ENCODE data around the gene TEAD3.

Gene TEAD3

DNA sequence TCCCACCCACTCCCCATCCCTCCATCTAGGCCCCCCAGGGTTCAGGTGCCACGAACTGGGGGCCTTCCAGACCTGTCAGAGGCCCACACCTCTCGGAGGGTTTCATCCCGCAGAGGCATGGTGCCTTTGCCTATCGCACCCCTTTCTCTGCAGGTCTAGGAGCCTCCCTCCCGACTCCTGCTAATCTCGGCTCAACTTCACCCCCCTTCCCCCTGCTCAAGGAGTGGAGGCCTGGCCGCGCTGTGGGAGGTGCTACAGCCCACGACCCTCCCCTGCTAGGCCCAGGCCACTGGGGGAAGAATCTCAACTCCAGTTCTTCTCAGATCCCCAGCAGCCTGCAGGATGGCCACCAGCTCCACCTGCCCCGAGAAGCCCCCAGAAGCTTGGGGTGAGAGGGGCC, 15.9 kb upstream of the TEAD3 start, which contains the start of gene TULP1:
TULP1 (minus strand) TSS at position 157 of the 400 bp plus-strand sequence; CDS start at position 119, 38 bp downstream.
- no peak for DNase-seq (ENCODE audit: low spot score)

DNA sequence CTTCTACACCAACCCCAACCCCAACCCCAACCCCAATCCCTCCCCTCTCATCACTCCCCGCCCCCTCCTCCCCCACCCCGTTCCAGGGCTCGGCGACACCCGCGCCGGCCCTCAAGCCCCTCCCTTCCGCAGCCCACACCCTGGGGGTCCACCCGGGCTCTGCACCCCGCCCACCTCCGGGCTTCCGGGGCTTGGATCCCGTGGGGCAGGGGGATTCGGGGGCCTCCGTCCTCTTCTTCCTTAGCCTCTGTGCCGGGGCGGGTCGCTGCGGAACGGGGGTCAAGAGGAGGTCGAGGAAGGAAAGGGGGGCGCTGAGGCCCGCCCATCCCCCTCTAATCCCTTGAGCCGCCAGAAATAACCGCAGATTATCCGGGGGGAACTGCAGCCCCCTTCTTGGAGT, 15.1 kb upstream of the TEAD3 start:
- no peak for DNase-seq (ENCODE audit: low spot score)

GRCh38 chr6:35511562-35511941, 14.7 kb upstream of the TEAD3 start:
- no peak for DNase-seq (ENCODE audit: low spot score)

DNA sequence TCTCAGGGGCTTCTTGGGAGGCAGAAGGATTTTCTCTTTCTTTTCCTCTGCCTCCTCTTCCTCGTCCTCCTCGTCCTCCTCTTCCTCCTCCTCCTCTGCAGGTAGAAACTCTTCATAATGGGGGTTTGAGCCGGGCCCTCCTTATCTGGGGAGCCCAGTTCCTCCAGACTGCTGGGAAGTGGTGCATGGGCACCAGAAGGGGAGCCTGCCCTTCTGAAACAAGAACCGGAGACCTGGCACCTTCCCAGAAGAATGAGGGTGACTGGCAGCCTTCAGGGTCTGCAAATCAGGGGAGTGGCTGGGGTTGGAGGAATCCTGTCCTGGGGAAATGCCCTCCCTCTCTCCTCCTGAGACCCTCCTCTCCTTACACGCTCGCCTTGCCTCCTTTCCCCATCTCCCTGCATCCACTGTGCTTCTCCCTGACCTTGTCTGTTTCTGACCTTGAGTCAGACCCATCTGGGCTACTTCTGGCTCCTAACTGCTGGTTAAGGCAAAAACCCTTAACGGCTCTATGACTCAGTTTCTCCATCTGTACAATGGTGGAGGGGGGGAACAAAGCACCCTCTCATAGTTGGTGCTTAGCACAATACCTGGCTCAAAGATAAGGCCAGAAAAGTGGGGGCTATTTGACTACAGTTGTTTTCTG, 14.2 kb upstream of the TEAD3 start:
- DNase-seq (ENCODE audit: low spot score), result no peak

DNA sequence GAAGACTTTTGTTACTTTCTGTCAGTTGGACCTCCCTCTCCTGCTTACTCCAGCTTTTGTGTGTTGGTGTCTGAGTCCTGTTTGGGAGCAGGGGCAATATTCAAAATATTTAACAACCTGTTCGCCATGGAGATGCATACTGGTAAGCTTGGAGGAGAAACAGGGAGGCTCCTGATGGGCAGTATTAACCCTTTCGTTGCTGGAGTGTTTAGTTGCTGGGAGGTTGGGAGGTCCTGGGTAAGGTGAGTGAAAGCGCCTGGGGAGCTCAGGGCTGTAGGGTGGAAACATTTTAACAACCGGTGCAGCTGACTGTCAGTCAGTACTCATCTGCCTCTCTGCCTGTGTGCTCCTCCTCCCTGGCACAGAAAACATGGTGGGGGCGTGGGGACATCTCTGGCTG, 11.7 kb upstream of the TEAD3 start:
- DNase-seq (ENCODE audit: low spot score), result no peak

- DNase-seq (ENCODE audit: low spot score), result no peak
Observed at GRCh38 chr6:35508027-35508426, 11.1 kb upstream of the TEAD3 start.

DNA sequence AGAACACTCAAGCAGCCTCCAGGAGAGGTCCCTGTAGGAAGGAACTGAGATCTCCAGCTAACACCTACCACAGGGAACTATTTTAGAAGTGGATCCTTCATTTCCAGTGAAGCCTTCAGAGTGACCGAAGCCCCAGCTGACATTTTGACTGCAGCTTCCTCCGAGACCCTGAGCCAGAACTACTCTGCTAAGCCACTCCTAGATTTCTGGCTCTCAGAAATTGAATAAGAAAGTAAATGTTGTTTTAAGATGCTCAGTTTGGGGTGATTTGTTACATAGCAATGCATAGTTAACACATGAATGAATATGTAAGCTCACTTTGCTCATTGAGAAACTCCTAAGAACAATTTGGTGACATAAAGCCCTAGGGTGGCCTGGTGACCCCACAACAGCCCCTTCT, 10.3 kb upstream of the TEAD3 start:
- no peak for DNase-seq (ENCODE audit: low spot score)

DNA sequence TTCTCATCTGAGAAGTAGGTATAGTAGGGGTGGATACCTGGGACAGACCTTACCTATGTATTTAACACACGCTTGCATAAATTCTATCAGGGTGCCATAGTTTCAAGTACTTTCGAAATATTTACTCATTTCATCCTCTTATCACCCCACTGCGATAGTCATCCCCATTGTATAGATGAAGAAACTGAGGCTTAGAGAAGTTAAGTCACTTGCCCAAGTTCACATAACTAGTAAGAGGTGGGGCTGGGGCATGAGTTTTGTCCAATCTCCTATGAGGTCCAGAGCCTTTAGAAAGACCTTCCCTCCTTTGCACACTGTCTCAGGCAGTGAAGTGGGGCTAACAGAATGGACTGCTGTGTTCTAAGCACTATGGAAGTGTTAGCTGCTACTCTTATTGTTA, 9.7 kb upstream of the TEAD3 start:
- no peak for DNase-seq (ENCODE audit: low spot score)

DNA sequence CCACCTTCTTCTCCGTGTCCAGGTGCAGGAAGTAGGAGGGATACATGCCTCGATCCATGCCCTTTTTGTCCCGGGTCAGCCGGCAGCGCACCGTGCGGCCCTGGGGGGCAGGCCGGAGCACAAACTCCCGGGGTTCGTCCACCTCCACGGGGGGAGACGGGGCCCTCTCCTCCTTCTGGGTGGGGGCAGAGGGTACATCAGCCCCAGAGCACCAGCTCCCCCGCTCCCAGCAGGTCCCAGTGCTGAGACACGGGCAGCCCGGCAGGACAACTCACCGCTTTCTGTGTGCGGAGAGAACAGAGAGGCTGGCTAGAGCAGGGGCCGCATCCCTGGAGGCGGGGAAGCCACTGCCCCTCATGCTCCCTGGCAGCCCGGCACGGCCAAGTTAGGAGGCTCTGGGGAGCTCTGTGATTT, 9.1 kb upstream of the TEAD3 start:
- no peak for DNase-seq (ENCODE audit: low spot score)

DNA sequence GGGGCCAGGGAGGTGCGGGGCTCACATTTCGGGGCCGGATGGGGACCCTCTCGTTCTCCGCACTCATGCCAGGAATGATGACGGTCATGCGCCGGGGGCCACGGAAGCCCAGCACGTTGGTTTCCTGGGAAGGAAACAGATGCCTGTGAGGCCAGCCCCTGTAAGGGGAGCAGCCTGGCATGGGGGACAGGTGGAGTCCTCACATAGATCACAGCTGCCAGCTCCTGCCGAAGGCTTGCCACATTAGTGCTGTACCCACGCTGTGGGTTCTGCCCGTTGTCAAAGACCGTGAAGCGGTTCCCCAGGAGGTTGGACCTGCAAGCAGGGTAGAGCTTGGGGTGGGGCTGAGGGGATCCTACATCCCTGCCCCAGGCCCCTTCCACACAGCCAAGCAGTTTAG, 6.7 kb upstream of the TEAD3 start:
- no peak for DNase-seq (ENCODE audit: low spot score)

DNA sequence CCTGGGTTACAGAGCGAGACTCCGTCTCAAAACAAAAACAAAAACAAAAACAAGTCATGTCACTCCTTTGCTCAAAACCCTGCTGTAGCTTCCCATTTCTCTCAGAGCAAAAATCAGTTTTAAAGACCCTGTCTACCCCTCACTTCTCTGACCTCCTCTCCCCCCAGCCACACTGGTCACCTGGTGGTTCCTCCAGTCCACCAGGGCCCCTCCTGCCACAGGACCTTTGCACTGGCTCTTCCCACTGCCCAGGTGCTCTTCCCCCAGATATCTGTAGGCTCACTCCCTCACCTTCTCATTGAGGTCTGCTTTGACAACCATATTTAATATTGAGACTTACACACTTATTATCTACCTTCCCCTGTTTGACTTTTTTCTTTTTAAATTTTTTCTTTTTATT, 4.9 kb upstream of the TEAD3 start:
- no peak for DNase-seq (ENCODE audit: low spot score)

DNA sequence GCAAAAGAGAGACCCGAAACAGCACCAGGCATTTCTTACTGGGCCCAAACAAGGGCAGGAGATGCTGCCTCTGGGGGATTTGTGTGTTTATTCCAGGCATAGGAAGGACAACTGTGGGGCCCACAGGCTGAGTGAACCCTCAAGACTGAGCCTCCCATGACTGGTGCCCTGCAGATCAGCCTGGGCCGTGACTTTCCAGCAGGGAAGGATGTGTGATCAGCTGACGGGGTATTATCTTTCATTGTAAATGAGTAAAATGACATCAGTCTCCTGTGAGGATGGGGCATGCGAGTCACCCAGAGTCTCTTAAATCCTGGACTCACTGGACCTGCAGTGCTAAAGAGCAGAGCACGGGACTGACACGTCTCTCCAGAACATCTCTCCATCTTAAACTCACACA, 3.9 kb upstream of the TEAD3 start:
- peak; percentile 52 for DNase-seq (ENCODE audit: low spot score)

GRCh38 chr6:35499372-35499771, 2.5 kb upstream of the TEAD3 start:
- DNase-seq (ENCODE audit: low spot score), result no peak

- DNase-seq (ENCODE audit: low spot score), result no peak
Observed at GRCh38 chr6:35498422-35499067, 1.7 kb upstream of the TEAD3 start.

DNA sequence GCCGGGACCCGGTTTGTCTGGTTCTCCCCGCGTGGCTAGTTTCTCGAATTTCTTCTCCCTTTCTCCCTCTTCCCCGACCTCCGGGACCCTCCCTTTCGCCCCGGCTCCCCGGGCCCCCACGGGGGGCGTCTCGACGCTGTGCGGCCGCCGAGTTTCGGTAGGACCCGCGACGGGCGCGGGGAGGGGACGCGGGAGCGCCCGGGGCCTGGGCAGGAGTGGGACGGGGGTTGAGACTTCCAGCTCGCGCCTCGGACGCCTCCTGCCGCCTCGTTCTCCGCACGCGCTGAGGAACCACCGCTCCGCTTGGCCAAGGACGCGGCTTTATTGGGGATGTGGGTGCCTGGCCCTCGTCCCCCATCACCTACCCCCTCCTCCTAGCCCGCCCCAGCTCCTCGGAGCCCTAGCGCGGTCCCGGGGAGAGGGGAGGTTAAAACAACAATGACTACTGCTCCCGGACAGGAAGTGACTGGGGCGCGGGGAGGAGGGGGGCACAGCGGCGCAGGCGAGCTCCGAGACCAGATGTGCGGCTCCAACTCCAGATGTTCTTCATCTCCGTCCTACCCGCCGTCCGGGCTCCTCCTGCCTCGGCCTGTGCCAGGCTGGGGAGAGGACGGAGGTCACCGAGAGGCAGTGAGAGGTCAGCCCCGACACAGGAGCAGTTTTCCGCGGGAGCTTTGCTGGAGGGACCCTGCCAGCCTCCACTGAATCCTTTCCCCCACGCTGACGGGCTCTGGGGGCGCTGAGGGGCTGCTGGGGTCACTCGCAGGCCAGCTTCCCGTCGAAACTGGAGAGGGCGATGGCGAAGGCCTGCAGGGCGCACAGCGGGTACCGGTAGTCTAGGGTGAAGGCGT, 917 bp upstream of the TEAD3 start:
- peak; percentile 80 for DNase-seq (ENCODE audit: low spot score)

DNA sequence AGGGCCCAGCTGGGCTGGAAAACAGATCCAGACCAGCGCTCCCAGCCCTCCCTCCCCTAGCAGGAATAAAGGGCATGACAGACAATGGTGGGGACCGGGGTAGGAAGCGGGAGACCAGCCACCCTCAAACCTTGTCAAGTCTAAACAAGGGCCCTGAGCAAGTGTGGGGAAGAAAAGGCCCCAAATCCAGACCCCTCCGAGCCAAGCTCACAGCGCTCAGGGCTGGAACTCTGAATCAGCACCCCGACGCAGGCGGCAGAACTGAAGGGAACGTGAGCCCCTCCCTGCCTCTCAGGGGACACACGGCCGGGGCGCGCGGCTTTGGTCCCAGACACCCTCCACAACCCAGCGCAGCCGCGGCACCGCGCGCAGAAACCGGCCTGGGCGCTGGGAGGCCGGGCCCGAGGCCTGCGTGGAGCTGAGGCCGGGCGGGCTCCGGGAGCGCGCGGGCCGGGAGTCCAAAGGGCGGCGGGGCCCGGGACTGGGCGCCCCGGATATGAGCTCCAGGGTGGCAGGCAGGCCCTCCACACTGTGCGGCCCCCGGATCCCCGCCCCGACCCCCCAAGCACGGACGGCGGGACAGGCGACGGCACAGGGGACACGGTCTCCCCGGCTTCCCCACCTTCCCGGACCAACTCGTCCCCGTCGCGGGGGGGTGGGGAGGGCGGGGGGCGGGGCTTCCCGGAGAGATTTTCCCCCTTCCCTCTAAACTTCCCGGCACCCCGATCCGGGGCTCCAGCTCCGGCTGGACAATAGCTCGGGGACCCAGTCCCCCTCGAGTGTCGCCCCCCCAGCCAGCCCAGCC, 641 bp downstream of the TEAD3 start:
- DNase-seq (ENCODE audit: low spot score), result peak; percentile 75

DNA sequence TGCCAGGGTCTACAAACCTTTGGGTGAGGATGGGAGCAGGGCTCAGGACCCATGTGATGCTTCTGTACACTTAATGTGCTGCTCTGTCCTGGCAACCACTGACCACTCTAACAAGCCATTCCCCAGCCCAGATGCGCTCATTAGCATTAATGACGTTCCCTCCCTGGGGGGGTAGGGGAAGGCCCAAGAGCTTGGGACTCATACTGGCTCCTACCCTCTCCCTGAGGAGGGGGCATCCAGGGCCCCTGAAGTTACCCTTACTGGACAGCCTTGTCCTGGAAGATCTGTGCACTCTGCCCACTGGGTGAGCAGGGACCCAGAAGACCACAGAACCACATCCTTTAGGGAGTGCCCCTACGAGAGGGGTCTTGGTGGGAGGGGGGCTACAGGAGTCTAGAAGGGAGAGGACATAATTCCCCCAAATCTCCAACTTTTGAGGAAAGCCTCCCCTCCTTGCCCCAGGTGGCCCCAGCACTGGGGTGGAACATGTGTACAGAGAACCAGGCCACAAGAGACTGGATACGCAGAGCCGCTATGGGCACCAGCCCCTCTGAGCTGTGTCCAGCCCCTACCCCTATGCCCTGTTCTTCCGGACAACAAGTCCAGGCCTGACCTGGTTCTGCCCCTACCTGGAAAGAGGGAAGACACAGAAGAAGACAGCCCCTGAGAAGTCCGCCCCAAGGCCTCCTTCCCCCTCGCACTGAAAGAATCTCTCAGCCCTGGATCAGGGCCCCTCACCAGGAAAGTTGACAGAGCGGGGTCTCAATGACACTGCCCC, 1.4 kb downstream of the TEAD3 start:
- DNase-seq (ENCODE audit: low spot score), result no peak

GRCh38 chr6:35494161-35494563, 2.7 kb downstream of the TEAD3 start:
- DNase-seq (ENCODE audit: low spot score), result peak; percentile 64

DNA sequence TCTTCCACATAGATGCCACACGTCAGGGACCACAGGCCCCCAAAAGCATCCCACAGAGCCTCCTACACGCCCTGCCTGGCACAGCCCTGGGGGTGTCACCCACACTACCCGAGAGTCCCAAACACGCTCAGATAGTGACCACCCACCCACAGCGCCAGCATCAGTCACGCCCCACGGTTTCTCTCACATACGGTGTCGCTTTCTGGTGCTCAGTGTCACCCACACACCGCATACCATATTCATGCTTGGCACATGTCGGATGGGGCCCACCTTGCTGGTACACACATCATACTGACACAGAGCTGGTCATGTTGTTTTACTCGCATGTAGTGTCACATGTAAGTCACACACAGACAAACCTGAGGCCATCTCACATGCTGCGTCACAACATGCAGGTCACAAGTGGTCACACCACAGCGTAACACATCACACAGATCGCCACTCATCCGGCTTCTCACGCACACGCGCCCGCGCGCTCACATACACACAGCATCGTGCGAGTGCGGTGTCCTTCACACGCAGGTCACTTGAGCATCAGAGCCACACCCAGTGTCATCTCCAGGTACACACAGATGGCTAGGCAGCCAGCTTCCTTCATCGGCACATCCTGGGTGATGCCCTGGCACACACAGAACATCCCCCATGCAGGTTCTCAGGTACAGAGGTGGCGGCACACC, 3.4 kb downstream of the TEAD3 start:
- no peak for DNase-seq (ENCODE audit: low spot score)

DNA sequence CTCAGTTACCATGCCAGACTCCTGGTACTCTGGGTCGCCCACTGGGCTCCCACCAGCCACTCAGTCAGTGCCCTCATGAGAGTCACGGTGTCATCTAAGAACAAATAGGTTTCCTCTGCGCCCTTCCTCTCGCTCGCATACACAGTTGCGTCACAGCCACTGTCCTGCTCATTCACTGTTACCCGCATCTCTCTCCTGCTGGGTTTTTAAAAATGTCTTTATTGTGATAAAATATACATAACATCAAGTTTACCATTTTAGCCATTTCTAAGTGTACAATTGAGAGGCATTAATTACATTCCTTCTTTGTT, 4.0 kb downstream of the TEAD3 start:
- no peak for DNase-seq (ENCODE audit: low spot score)
